ENCODE results near the gene MRPL28.
"Not testable (repeated sequence)": the region's sequence is repeated elsewhere in the genome, so short reads cannot be mapped to it uniquely, and the experiment has no call there.

The MRPL28 gene

DNA sequence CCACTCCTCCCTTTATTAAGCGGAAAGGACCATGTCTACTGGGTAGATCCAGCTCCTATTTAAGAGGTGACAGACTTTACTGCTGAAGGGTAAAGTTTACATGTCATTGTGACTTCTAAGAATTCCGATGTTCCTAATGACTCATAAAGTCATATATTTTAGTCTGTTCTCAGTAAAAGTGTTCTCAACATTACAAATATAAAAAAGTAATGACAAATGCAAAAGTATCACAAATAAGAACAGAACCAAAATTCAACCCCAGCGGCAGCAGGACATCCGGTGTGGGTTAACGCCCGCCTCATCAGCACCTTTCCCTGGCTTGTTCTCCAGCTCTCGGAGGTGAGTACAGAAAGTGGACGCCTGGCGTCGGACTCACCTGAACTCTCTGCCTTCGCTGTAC is 24.6 kb downstream of the MRPL28 start:
- TF ChIP-seq EZH2phosphoT487 (IDR thresholded peaks at IDR 0.05; ENCODE audit: borderline replicate concordance, low read length), result no peak
- TF ChIP-seq, protein P1, sequence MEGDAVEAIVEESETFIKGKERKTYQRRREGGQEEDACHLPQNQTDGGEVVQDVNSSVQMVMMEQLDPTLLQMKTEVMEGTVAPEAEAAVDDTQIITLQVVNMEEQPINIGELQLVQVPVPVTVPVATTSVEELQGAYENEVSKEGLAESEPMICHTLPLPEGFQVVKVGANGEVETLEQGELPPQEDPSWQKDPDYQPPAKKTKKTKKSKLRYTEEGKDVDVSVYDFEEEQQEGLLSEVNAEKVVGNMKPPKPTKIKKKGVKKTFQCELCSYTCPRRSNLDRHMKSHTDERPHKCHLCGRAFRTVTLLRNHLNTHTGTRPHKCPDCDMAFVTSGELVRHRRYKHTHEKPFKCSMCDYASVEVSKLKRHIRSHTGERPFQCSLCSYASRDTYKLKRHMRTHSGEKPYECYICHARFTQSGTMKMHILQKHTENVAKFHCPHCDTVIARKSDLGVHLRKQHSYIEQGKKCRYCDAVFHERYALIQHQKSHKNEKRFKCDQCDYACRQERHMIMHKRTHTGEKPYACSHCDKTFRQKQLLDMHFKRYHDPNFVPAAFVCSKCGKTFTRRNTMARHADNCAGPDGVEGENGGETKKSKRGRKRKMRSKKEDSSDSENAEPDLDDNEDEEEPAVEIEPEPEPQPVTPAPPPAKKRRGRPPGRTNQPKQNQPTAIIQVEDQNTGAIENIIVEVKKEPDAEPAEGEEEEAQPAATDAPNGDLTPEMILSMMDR (IDR thresholded peaks at IDR 0.05; ENCODE audit: low read depth, low read length, poor library complexity, severe bottlenecking), result no peak
- Histone ChIP-seq H3F3A (ENCODE audit: control insufficient read depth, insufficient read depth) (no peaks in the 10 kb centered on the region), H3K4me3 (ENCODE audit: low read length) (no peak overlapping the region), H4K20me1 (ENCODE audit: control insufficient read depth, insufficient read depth, low read depth, low read length) (peaks cover 5% of the 10 kb centered on the region), H3K36me3 (ENCODE audit: control insufficient read depth, low read length) (peaks cover 46% of the 10 kb centered on the region), H3K9me2 (replicated peaks; ENCODE audit: control insufficient read depth, low read length) (no peaks in the 10 kb centered on the region), H3K79me2 (ENCODE audit: control insufficient read depth, low read length) (peaks cover 96% of the 10 kb centered on the region), H3K4me2 (ENCODE audit: low read length) (no peak overlapping the region), H3K9me3 (ENCODE audit: control insufficient read depth, insufficient read depth, low read length) (no peaks in the 10 kb centered on the region), H3K27me3 (ENCODE audit: control insufficient read depth, low read length) (no peaks in the 10 kb centered on the region), H3K27ac (ENCODE audit: low read depth, low read length) (no peak overlapping the region), H3K4me1 (ENCODE audit: control insufficient read depth, low read length) (peaks cover 25% of the 10 kb centered on the region)

DNA sequence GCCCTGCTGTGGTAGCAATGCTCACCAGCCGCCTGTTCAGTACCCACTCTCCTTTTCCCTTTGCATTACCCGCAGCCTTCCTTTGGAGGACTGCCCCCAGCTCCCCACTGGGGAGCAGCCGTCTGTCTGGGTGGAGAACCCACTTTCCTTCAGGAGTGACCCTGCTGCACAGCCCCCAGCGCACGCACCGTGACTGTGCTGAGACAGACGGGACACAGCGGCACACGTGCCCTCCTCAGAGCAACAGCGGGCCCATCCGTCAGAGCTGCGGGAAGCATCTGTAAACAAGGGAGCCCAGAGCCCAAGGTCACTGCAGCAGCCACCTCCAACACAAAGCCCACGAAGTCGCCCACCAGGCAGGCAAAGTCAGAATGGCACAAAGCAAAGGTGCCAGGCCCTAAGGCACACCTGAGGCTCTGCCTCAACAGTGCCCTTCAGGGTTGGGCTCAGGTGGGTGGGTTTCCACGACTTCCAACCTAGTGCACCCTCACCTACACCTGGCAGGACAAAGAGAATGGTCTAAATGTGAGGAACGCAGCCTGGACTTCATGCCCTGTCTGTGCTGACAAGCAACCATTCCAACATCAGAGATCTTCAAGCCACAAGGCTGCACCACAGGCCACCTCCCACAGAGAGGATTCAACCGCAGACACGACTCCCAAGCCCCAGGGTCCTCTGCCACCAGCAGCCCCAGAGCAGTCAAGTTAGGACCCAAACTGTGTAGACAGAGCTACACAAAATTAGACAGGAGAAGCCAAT is 27.7 kb downstream of the MRPL28 start:
- Histone ChIP-seq H3K27ac (ENCODE audit: low read depth, low read length) (no peak overlapping the region), H3K4me1 (ENCODE audit: control insufficient read depth, low read length) (no peaks in the 10 kb centered on the region)
- TF ChIP-seq, protein P1 (IDR thresholded peaks at IDR 0.05; ENCODE audit: low read depth, low read length, poor library complexity, severe bottlenecking), result no peak
- TF ChIP-seq EZH2phosphoT487 (IDR thresholded peaks at IDR 0.05; ENCODE audit: borderline replicate concordance, low read length), result no peak

DNA sequence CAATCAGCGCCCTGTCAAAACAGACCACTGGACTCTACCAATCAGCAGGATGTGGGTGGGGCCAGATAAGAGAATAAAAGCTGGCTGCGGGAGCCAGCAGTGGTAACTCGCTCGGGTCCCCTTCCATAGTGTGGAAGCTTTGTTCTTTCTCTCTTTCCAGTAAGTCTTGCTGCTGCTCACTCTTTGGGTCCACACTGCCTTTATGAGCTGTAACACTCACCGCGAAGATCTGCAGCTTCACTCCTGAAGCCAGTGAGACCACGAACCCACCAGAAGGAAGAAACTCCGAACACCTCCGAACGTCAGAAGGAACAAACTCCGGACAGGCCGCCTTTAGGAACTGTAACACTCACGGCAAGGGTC is 28.4 kb downstream of the MRPL28 start:
- not testable (repeated sequence) for H3K4me2 ChIP-seq (ENCODE audit: low read length); H3K4me3 ChIP-seq (ENCODE audit: low read length); H3K9me3 ChIP-seq (ENCODE audit: control insufficient read depth, insufficient read depth, low read length); H3F3A ChIP-seq (ENCODE audit: control insufficient read depth, insufficient read depth); H3K27ac ChIP-seq (ENCODE audit: low read depth, low read length); H4K20me1 ChIP-seq (ENCODE audit: control insufficient read depth, insufficient read depth, low read depth, low read length); H3K4me1 ChIP-seq (ENCODE audit: control insufficient read depth, low read length); H3K9me2 ChIP-seq (replicated peaks; ENCODE audit: control insufficient read depth, low read length); H3K27me3 ChIP-seq (ENCODE audit: control insufficient read depth, low read length)
- Histone ChIP-seq H3K36me3 (ENCODE audit: control insufficient read depth, low read length) (peaks cover 31% of the 10 kb centered on the region), H3K79me2 (ENCODE audit: control insufficient read depth, low read length) (peaks cover 94% of the 10 kb centered on the region)

More for the DNA sequence above, 27.7 kb downstream of the MRPL28 start:
- no peaks in the 10 kb centered on the region for H3K9me2 ChIP-seq (replicated peaks; ENCODE audit: control insufficient read depth, low read length)
- no peak overlapping the region for H3K4me3 ChIP-seq (ENCODE audit: low read length)
- peaks cover 95% of the 10 kb centered on the region for H3K79me2 ChIP-seq (ENCODE audit: control insufficient read depth, low read length)
- no peaks in the 10 kb centered on the region for H3K9me3 ChIP-seq (ENCODE audit: control insufficient read depth, insufficient read depth, low read length)
- H3F3A ChIP-seq (ENCODE audit: control insufficient read depth, insufficient read depth), result no peaks in the 10 kb centered on the region
- no peak overlapping the region for H3K4me2 ChIP-seq (ENCODE audit: low read length)
- peaks cover 37% of the 10 kb centered on the region for H3K36me3 ChIP-seq (ENCODE audit: control insufficient read depth, low read length)
- H4K20me1 ChIP-seq (ENCODE audit: control insufficient read depth, insufficient read depth, low read depth, low read length), result peaks cover 3% of the 10 kb centered on the region; the same call in 1 of the 2 replicates
- H3K27me3 ChIP-seq (ENCODE audit: control insufficient read depth, low read length), result no peaks in the 10 kb centered on the region

DNA sequence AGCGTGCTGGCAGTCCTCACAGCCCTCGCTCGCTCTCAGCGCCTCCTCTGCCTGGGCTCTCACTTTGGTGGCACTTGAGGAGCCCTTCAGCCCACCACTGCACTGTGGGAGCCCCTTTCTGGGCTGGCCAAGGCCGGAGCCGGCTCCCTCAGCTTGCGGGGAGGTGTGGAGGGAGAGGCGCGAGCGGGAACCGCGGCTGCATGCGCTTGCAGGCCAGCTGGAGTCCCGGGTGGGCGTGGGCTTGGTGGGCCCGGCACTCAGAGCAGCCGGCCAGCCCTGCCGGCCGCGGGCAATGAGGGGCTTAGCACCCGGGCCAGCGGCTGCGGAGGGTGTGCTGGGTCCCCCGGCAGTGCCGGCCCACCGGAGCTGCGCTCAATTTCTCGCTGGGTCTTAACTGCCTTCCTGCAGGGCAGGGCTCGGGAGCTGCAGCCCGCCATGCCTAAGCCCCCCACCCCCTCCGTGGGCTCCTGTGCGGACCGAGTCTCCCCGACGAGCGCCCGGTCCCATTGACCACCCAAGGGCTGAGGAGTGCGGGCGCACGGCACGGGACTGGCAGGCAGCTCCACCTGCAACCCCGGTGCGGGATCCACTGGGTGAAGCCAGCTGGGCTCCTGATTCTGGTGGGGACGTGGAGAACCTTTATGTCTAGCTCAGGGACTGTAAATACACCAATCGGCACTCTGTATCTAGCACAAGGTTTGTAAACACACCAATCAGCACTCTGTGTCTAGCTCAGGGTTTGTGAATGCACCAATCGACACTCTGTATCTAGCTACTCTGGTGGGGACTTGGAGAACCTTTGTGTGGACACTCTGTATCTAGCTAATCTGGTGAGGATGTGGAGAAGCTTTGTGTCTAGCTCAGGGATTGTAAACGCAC is 29.0 kb downstream of the MRPL28 start:
- H3F3A ChIP-seq (ENCODE audit: control insufficient read depth, insufficient read depth); H3K9me2 ChIP-seq (replicated peaks; ENCODE audit: control insufficient read depth, low read length); H3K27ac ChIP-seq (ENCODE audit: low read depth, low read length); H3K4me1 ChIP-seq (ENCODE audit: control insufficient read depth, low read length); H4K20me1 ChIP-seq (ENCODE audit: control insufficient read depth, insufficient read depth, low read depth, low read length); H3K27me3 ChIP-seq (ENCODE audit: control insufficient read depth, low read length); H3K9me3 ChIP-seq (ENCODE audit: control insufficient read depth, insufficient read depth, low read length); H3K4me2 ChIP-seq (ENCODE audit: low read length); H3K4me3 ChIP-seq (ENCODE audit: low read length): not testable (repeated sequence)
- H3K79me2 ChIP-seq (ENCODE audit: control insufficient read depth, low read length), result peaks cover 94% of the 10 kb centered on the region
- H3K36me3 ChIP-seq (ENCODE audit: control insufficient read depth, low read length), result peaks cover 25% of the 10 kb centered on the region

All from DOHH2 (cell line).